ENCODE results near the gene SERPINA6.

SERPINA6 gene

GRCh38 chr14:94295360-94296180 lies 27.6 kb downstream of the SERPINA6 start:
- DNase-seq = no peak
- ATAC-seq (ENCODE audit: insufficient read depth, low read depth) = no peak
- H3K9me3 ChIP-seq (ENCODE audit: insufficient read depth, low read length, severe bottlenecking) = no peaks in the 10 kb centered on the region
- no peak overlapping the region for H2AFZ ChIP-seq (ENCODE audit: low read depth, low read length)
- no peak overlapping the region for H3K4me3 ChIP-seq (ENCODE audit: low read depth in 1 of 2, low read length in 2 of 2)
- TF ChIP-seq, protein P1, sequence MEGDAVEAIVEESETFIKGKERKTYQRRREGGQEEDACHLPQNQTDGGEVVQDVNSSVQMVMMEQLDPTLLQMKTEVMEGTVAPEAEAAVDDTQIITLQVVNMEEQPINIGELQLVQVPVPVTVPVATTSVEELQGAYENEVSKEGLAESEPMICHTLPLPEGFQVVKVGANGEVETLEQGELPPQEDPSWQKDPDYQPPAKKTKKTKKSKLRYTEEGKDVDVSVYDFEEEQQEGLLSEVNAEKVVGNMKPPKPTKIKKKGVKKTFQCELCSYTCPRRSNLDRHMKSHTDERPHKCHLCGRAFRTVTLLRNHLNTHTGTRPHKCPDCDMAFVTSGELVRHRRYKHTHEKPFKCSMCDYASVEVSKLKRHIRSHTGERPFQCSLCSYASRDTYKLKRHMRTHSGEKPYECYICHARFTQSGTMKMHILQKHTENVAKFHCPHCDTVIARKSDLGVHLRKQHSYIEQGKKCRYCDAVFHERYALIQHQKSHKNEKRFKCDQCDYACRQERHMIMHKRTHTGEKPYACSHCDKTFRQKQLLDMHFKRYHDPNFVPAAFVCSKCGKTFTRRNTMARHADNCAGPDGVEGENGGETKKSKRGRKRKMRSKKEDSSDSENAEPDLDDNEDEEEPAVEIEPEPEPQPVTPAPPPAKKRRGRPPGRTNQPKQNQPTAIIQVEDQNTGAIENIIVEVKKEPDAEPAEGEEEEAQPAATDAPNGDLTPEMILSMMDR (IDR thresholded peaks at IDR 0.05; ENCODE audit: borderline replicate concordance, extremely low read depth, low read length, poor library complexity, severe bottlenecking) = no peak
- TF ChIP-seq EZH2 (IDR thresholded peaks at IDR 0.05; ENCODE audit: borderline replicate concordance, low read depth, low read length, severe bottlenecking) = no peak
- H4K20me1 ChIP-seq (ENCODE audit: insufficient read depth, low read length) = no peaks in the 10 kb centered on the region
- H3K27me3 ChIP-seq (ENCODE audit: insufficient read depth, low read length, poor library complexity) = no peaks in the 10 kb centered on the region
- no peaks in the 10 kb centered on the region for H3K4me1 ChIP-seq (ENCODE audit: insufficient read depth, low read length)
- H3K4me2 ChIP-seq (ENCODE audit: insufficient read depth, low read length) = no peak overlapping the region
- no peak overlapping the region for H3K27ac ChIP-seq (ENCODE audit: low read length)
- no peak overlapping the region for H3K9ac ChIP-seq (ENCODE audit: low read depth, low read length)
- no peaks in the 10 kb centered on the region for H3K36me3 ChIP-seq (ENCODE audit: insufficient read depth, low read length)
- H3K79me2 ChIP-seq (ENCODE audit: insufficient read depth, low read length) = no peaks in the 10 kb centered on the region

GRCh38 chr14:94293578-94293924 lies 29.6 kb downstream of the SERPINA6 start:
- no peak overlapping the region for H2AFZ ChIP-seq (ENCODE audit: low read depth, low read length)
- H3K4me3 ChIP-seq (ENCODE audit: low read depth in 1 of 2, low read length in 2 of 2) = no peak overlapping the region
- H3K9ac ChIP-seq (ENCODE audit: low read depth, low read length) = no peak overlapping the region
- H3K9me3 ChIP-seq (ENCODE audit: insufficient read depth, low read length, severe bottlenecking) = no peaks in the 10 kb centered on the region
- no peak for ATAC-seq (ENCODE audit: insufficient read depth, low read depth)
- no peak overlapping the region for H3K27ac ChIP-seq (ENCODE audit: low read length)
- no peaks in the 10 kb centered on the region for H3K36me3 ChIP-seq (ENCODE audit: insufficient read depth, low read length)
- H3K27me3 ChIP-seq (ENCODE audit: insufficient read depth, low read length, poor library complexity) = no peaks in the 10 kb centered on the region
- TF ChIP-seq EZH2 (IDR thresholded peaks at IDR 0.05; ENCODE audit: borderline replicate concordance, low read depth, low read length, severe bottlenecking) = no peak
- TF ChIP-seq, protein P1 (IDR thresholded peaks at IDR 0.05; ENCODE audit: borderline replicate concordance, extremely low read depth, low read length, poor library complexity, severe bottlenecking) = no peak
- no peak for DNase-seq
- no peaks in the 10 kb centered on the region for H4K20me1 ChIP-seq (ENCODE audit: insufficient read depth, low read length)
- no peaks in the 10 kb centered on the region for H3K4me1 ChIP-seq (ENCODE audit: insufficient read depth, low read length)
- H3K4me2 ChIP-seq (ENCODE audit: insufficient read depth, low read length) = no peak overlapping the region
- H3K79me2 ChIP-seq (ENCODE audit: insufficient read depth, low read length) = no peaks in the 10 kb centered on the region

DNA sequence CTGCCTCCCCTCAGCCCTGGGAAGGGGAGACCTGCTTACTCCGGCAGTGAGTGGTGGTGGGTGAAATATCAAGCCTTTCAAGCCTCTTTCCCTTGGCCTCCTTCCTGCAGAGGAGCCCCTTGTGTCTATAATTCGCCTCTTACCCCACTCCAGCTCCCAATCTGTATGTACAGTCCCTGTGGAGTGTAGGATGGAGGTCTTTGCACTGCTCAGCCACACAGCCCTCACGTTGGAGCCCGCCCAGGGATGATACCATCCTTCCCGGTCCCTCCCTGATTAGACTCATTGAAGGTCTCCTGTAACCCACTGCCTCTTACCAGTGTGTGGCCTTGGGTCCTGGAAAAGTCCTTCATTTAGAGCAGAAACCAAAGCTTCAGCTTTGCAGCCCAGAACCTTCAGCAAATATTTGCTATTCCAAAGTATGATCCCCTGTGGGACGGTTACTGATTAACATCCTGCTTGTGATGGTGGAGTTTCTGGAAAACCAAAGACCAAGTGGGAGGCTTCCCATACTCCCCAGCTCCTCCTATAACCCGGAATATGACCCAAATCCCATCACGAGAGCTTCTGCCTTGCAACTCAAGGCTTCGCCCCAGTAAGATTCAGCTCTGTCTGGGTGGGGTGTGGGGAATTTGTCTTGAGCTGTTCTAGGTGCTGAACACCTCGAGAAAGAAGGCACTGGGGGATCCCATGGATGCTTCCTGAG lies 30.1 kb downstream of the SERPINA6 start, which contains the start of gene SERPINA10:
SERPINA10 (minus strand) TSS at position 397 of the 706 bp plus-strand sequence. CDS start 2,675 bp downstream, outside the sequence.
- Histone ChIP-seq H3K4me1 (ENCODE audit: insufficient read depth, low read length) (no peaks in the 10 kb centered on the region), H3K27ac (ENCODE audit: low read length) (no peak within 1 kb of the TSS), H3K36me3 (ENCODE audit: insufficient read depth, low read length) (no peaks in the 10 kb centered on the region), H3K4me2 (ENCODE audit: insufficient read depth, low read length) (no peak within 1 kb of the TSS), H3K9ac (ENCODE audit: low read depth, low read length) (no peak within 1 kb of the TSS), H4K20me1 (ENCODE audit: insufficient read depth, low read length) (no peaks in the 10 kb centered on the region), H3K27me3 (ENCODE audit: insufficient read depth, low read length, poor library complexity) (no peaks in the 10 kb centered on the region), H3K79me2 (ENCODE audit: insufficient read depth, low read length) (no peaks in the 10 kb centered on the region), H2AFZ (ENCODE audit: low read depth, low read length) (no peak within 1 kb of the TSS), H3K9me3 (ENCODE audit: insufficient read depth, low read length, severe bottlenecking) (no peaks in the 10 kb centered on the region), H3K4me3 (ENCODE audit: low read depth in 1 of 2, low read length in 2 of 2) (no peak within 1 kb of the TSS)
- DNase-seq (no peak), ATAC-seq (ENCODE audit: insufficient read depth, low read depth) (no peak)
- TF ChIP-seq EZH2 (IDR thresholded peaks at IDR 0.05; ENCODE audit: borderline replicate concordance, low read depth, low read length, severe bottlenecking) = no peak
- TF ChIP-seq, protein P1 (IDR thresholded peaks at IDR 0.05; ENCODE audit: borderline replicate concordance, extremely low read depth, low read length, poor library complexity, severe bottlenecking) = no peak

Data from DND-41 (cell line).